GM18909 (cell line): ENCODE results near the gene NEURL1.

Experiments used
- ATAC-seq: cut with Tn5 transposase; IDR thresholded peaks from one replicate; pipeline ENCODE4 v1.9.1; 2021; ENCODE audit warnings: mild to moderate bottlenecking; ENCODE audit not compliant: unreplicated experiment, poor library complexity

The NEURL1 gene

GRCh38 chr10:103557455-103557854 lies 64.0 kb downstream of the NEURL1 start:
- ATAC-seq, result no peak

- no peak for ATAC-seq
Measured at GRCh38 chr10:103558911-103559310, 65.4 kb downstream of the NEURL1 start.

GRCh38 chr10:103559776-103560175 lies 66.3 kb downstream of the NEURL1 start:
- no peak for ATAC-seq

- ATAC-seq, result no peak
Measured at GRCh38 chr10:103560886-103561285, 67.4 kb downstream of the NEURL1 start.

GRCh38 chr10:103562383-103562782 lies 68.9 kb downstream of the NEURL1 start:
- ATAC-seq, result no peak

GRCh38 chr10:103563231-103564115 lies 70.0 kb downstream of the NEURL1 start:
- ATAC-seq, result no peak

GRCh38 chr10:103564116-103564501 lies 70.6 kb downstream of the NEURL1 start:
- ATAC-seq, result no peak

- ATAC-seq, result no peak
Measured at GRCh38 chr10:103564776-103565520, 71.4 kb downstream of the NEURL1 start.

- no peak for ATAC-seq
Measured at GRCh38 chr10:103566536-103566935, 73.0 kb downstream of the NEURL1 start.

GRCh38 chr10:103568505-103568904 lies 75.0 kb downstream of the NEURL1 start:
- no peak for ATAC-seq

GRCh38 chr10:103569896-103570295 lies 76.4 kb downstream of the NEURL1 start:
- no peak for ATAC-seq

- ATAC-seq, result no peak
Measured at GRCh38 chr10:103570844-103571655, 77.5 kb downstream of the NEURL1 start.

- no peak for ATAC-seq
Measured at GRCh38 chr10:103571656-103571975, 78.1 kb downstream of the NEURL1 start.

- ATAC-seq, result no peak
Measured at GRCh38 chr10:103572347-103573204, 79.1 kb downstream of the NEURL1 start.

GRCh38 chr10:103573205-103573487 lies 79.6 kb downstream of the NEURL1 start:
- ATAC-seq, result no peak

- ATAC-seq, result no peak
Measured at GRCh38 chr10:103574097-103575061, 80.9 kb downstream of the NEURL1 start.

- ATAC-seq, result no peak
Measured at GRCh38 chr10:103575416-103576075, 82.0 kb downstream of the NEURL1 start.

- ATAC-seq, result no peak
Measured at GRCh38 chr10:103576076-103576471, 82.6 kb downstream of the NEURL1 start.

- ATAC-seq, result no peak
Measured at GRCh38 chr10:103576862-103577261, 83.4 kb downstream of the NEURL1 start.
